Neural cell (in vitro differentiated cells): ENCODE results near the gene RNF182. TPM values are rescaled to one million over a fixed set of nuclear protein-coding genes. Genes with fewer than 3 reads are reported as not detected.

Experiments used
- H2AFZ ChIP-seq: fragments of 200-600, 300-800 bp; sonication (generic), shearing (Covaris generic); 2 replicates; pipeline ENCODE4 v1.6.0; 2014; ENCODE audit warnings: low read depth, mild to moderate bottlenecking, antibody characterized with exemption, low read length, moderate library complexity
- H3F3A ChIP-seq: fragments of 200-600 bp; shearing (Covaris generic); 2 replicates; pipeline ENCODE4 v1.6.1; 2016; ENCODE audit warnings: mild to moderate bottlenecking, moderate library complexity, mixed read lengths, antibody characterized with exemption, low read length; ENCODE audit not compliant: insufficient read depth, poor library complexity, severe bottlenecking
- H3K27ac ChIP-seq: fragments of 200-600, 300-800 bp; sonication (generic), shearing (Covaris generic); 2 replicates; pipeline ENCODE4 v1.5.1; 2014; ENCODE audit warnings: mild to moderate bottlenecking, low read length, moderate library complexity
- H3K27me3 ChIP-seq: fragments of 300-800, 200-600 bp; sonication (generic), shearing (Covaris generic); 2 replicates; pipeline ENCODE4 v1.6.0; 2014; ENCODE audit warnings: mild to moderate bottlenecking, low read depth, low read length, moderate library complexity; ENCODE audit not compliant: insufficient read depth
- H3K36me3 ChIP-seq: fragments of 300-800, 200-600 bp; sonication (generic), shearing (Covaris generic); 2 replicates; pipeline ENCODE4 v1.5.1; 2014; ENCODE audit warnings: mild to moderate bottlenecking, antibody characterized with exemption, low read length, moderate library complexity; ENCODE audit not compliant: insufficient read depth
- H3K4me2 ChIP-seq: fragments of 300-800, 200-600 bp; sonication (generic), shearing (Covaris generic); 2 replicates; pipeline ENCODE4 v1.6.0; 2014; ENCODE audit warnings: mild to moderate bottlenecking, low read length
- H3K4me3 ChIP-seq: fragments of 300-800, 200-600 bp; sonication (generic), shearing (Covaris generic); 2 replicates; pipeline ENCODE4 v1.5.1; 2014; ENCODE audit warnings: mild to moderate bottlenecking, low read length, moderate library complexity
- H3K79me2 ChIP-seq: fragments of 200-600 bp; shearing (Covaris generic); replicated peaks from 2 replicates; pipeline ENCODE4 v1.6.0; 2014; ENCODE audit warnings: mild to moderate bottlenecking, low read length, moderate library complexity; ENCODE audit not compliant: insufficient read depth
- H3K9ac ChIP-seq: fragments of 300-800, 200-600 bp; sonication (generic), shearing (Covaris generic); 2 replicates; pipeline ENCODE4 v1.6.1; 2016; ENCODE audit warnings: mild to moderate bottlenecking, low read length, mixed read lengths
- H3K9me2 ChIP-seq: fragments of 200-600 bp; shearing (Covaris generic); 2 replicates; pipeline ENCODE4 v1.6.1; 2016; ENCODE audit warnings: mild to moderate bottlenecking, low read length, mixed read lengths; ENCODE audit not compliant: insufficient read depth
- H3K9me3 ChIP-seq: fragments of 200-600, 300-800 bp; sonication (generic), shearing (Covaris generic); 2 replicates; pipeline ENCODE4 v1.6.1; 2016; ENCODE audit warnings: mild to moderate bottlenecking, mixed run types, low read length, moderate library complexity, mixed read lengths
- H4K20me1 ChIP-seq: fragments of 200-600 bp; shearing (Covaris generic); 2 replicates; pipeline ENCODE4 v1.6.1; 2016; ENCODE audit warnings: mild to moderate bottlenecking, mixed run types; ENCODE audit not compliant: insufficient read depth
- CTCF ChIP-seq: fragments of 450-650 bp; IDR thresholded peaks from 2 replicates; pipeline ENCODE4 v1.5.1; 2014; ENCODE audit warnings: antibody characterized with exemption, mild to moderate bottlenecking, moderate library complexity; ENCODE audit not compliant: poor library complexity, severe bottlenecking
- EP300 ChIP-seq: fragments of 450-650 bp; conservative IDR thresholded peaks from 2 replicates; pipeline ENCODE4 v1.6.1; 2014; ENCODE audit warnings: antibody characterized with exemption, mild to moderate bottlenecking, moderate library complexity; ENCODE audit not compliant: poor library complexity, severe bottlenecking
- EZH2 ChIP-seq: fragments of 200-600, 300-800 bp; shearing (Covaris generic), sonication (generic); IDR thresholded peaks from 2 replicates; pipeline ENCODE4 v1.6.1; 2014; ENCODE audit warnings: antibody characterized with exemption, low read length, borderline replicate concordance, mild to moderate bottlenecking; ENCODE audit not compliant: insufficient read depth, poor library complexity, severe bottlenecking
- MXI1 ChIP-seq: fragments of 450-650 bp; conservative IDR thresholded peaks from 2 replicates; pipeline ENCODE4 v1.6.1; 2014; ENCODE audit warnings: antibody characterized with exemption, mild to moderate bottlenecking; ENCODE audit not compliant: poor library complexity, severe bottlenecking
- POLR2AphosphoS5 ChIP-seq: IDR thresholded peaks from 2 replicates; pipeline ENCODE4 v1.6.1; 2012
- RAD21 ChIP-seq: fragments of 450-650 bp; conservative IDR thresholded peaks from 2 replicates; pipeline ENCODE4 v1.6.1; 2014; ENCODE audit warnings: antibody characterized with exemption, mild to moderate bottlenecking, moderate library complexity
- REST ChIP-seq: IDR thresholded peaks from 2 replicates; pipeline ENCODE4 v1.6.1; 2012; ENCODE audit warnings: borderline replicate concordance
- SMC3 ChIP-seq: fragments of 450-650 bp; conservative IDR thresholded peaks from 2 replicates; pipeline ENCODE4 v1.6.1; 2014; ENCODE audit warnings: antibody characterized with exemption, mild to moderate bottlenecking, moderate library complexity; ENCODE audit not compliant: poor library complexity
- TAF1 ChIP-seq: IDR thresholded peaks from 2 replicates; pipeline ENCODE4 v1.6.1; 2012; ENCODE audit warnings: low read depth
- polyA plus RNA-seq: library from polyadenylated mRNA; depleted of rRNA; stranded (reverse); fragments of >200 nt; gene quantifications from 2 replicates; pipeline ENCODE4 v1.2.3, GENCODE V29; 2014

RNF182 gene
- polyA plus RNA-seq, 1 donor from 2014 or later, result 8.0 TPM

GRCh38 chr6:13947611-13948178 lies 22.9 kb downstream of the RNF182 start (continued):
- TF ChIP-seq SMC3 (no peak), TAF1 (no peak), MXI1 (no peak)

DNA sequence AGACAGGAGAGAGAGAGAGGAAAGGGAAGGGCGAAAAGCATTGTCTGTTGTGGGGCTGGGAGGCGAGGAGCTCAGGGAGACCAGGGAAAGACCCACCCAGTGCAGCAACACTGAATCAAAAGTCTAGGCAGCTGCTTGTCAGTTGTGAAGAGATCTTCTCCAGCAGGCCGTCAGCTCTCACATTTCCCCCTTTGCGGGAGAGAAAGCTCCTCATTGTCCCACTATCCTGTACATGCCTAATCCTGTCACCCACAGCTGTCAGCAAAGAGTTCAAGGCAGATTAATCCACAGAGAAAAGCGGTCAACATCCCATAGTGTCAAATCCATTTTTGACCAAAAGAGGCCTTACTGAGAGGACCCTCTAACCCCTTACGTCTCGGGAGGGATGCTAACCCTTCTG lies 27.3 kb downstream of the RNF182 start:
- TF ChIP-seq EP300 (no peak), POLR2AphosphoS5 (no peak), REST (no peak), MXI1 (no peak), TAF1 (no peak), CTCF (no peak), RAD21 (no peak), EZH2 (no peak)

DNA sequence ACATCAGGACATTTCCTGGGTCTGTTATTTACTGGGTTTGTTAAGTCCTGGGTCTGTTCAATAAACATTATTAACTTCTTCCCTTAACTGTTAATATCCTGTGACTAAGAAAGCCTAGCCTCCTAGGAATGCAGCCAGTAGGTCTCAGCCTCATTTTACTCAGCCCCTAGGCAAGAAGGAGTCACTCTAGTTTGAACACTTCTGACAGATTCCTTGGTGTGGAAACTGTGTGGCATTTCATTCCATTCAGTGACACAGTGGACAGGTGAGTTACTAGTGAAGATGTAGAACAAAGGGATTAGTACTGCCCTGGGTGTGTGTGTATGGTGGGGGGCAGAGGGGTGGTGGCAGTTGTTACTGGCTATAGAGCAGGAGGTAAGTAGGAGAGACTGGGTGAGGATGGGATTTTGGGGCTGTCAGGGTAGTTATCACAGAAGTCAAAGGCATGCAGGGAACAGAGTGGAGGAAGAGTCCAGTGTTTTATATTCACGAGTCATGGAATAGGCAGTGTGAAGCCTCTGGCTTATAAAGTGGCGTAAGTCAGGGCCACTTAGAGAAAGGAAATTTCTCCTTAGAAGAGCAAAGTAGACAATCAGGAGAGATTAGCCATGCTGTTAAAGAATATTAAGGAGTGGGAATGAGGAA lies 28.4 kb downstream of the RNF182 start:
- no peak overlapping the region for H3K4me2 ChIP-seq
- H2AFZ ChIP-seq, result no peak overlapping the region
- no peak overlapping the region for H3K9ac ChIP-seq

More for the DNA sequence above, 27.3 kb downstream of the RNF182 start:
- Histone ChIP-seq H2AFZ (no peak overlapping the region), H3K79me2 (no peaks in the 10 kb centered on the region), H3K4me2 (no peak overlapping the region), H3F3A (no peaks in the 10 kb centered on the region), H3K4me3 (no peak overlapping the region), H3K27me3 (no peaks in the 10 kb centered on the region), H3K27ac (no peak overlapping the region), H3K36me3 (no peaks in the 10 kb centered on the region), H3K9me3 (no peaks in the 10 kb centered on the region), H4K20me1 (no peaks in the 10 kb centered on the region), H3K9me2 (no peaks in the 10 kb centered on the region), H3K9ac (no peak overlapping the region)

More for the DNA sequence above, 28.4 kb downstream of the RNF182 start:
- TF ChIP-seq RAD21 (no peak), EZH2 (no peak), TAF1 (no peak)
- no peaks in the 10 kb centered on the region for H3K9me2 ChIP-seq
- no peaks in the 10 kb centered on the region for H3K79me2 ChIP-seq
- H3K4me3 ChIP-seq, result no peak overlapping the region
- H3F3A ChIP-seq, result no peaks in the 10 kb centered on the region
- H4K20me1 ChIP-seq, result no peaks in the 10 kb centered on the region
- no peak overlapping the region for H3K27ac ChIP-seq
- no peaks in the 10 kb centered on the region for H3K27me3 ChIP-seq
- H3K9me3 ChIP-seq, result no peaks in the 10 kb centered on the region
- no peaks in the 10 kb centered on the region for H3K36me3 ChIP-seq
